Activated gamma-delta T cell (primary cell): Measurements from ENCODE around the gene DDB1.

Experiments used
- DNase-seq: peaks from one replicate; lab custom pipeline; 2025; lab: John Stamatoyannopoulos, UW

Gene DDB1

GRCh38 chr11:61356706-61357105 is 23.8 kb upstream of the DDB1 start:
- DNase-seq: no peak

- no peak for DNase-seq
Observed at GRCh38 chr11:61354208-61354607, 21.3 kb upstream of the DDB1 start.

- no peak for DNase-seq
Observed at GRCh38 chr11:61353131-61354067, 20.5 kb upstream of the DDB1 start.

DNA sequence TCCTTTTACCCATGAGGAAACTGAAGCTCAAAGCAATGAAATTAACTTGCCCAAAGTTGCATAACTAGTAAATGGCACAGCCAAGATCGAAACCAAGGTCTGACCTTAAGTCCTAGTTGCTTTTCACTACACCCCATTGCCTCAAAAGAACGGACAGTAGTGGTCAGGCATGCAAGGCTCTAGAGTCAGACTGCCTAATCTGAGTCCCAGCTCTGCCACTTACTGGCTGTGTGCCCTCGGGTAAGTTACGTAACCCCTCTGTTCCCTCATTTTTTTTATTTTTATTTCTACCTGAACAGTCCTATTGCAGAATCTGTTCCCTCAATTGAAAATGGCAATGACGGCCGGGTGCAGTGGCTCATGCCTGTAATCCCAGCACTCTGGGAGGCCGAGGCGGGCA is 19.1 kb upstream of the DDB1 start:
- no peak for DNase-seq

DNA sequence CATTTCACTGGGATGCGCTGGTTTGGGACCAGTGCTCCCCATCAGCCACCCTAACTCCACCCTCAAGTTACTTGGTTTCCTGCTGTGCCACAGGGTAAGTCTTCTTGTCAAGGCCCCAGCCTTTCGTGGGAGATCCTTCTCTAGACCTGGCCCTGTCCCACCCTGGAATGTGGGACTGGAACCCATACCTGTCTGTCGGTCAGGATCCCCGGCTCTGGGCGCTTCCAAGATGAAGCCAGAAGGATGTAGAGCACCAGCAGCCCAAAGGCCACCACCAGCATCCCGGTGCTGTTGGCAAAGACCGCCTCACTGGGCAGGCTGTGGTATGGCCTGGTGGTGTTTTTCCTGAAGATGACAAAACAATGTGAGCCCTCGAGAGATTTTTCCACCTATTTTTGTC is 17.9 kb upstream of the DDB1 start:
- no peak for DNase-seq

GRCh38 chr11:61350336-61350735 is 17.4 kb upstream of the DDB1 start:
- DNase-seq: no peak

DNA sequence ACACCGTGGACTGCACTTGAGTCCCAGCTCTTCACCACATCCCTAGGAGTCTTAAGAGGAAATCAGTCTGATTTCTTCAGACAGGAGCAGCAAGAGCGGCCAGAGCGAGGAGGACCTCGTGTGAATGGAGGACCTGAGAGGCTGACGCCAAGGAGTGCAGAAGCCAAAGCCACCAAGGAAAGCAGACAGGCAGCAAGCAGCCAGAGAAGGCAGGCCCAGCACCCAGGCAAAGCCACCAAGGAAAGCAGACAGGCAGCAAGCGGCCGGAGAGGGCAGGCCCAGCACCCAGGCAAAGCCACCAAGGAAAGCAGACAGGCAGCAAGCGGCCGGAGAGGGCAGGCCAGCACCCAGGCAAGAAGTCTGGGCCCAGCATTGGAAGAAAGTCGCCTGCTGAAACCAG is 17.0 kb upstream of the DDB1 start:
- DNase-seq: no peak

- no peak for DNase-seq
Observed at GRCh38 chr11:61349189-61349751, 16.4 kb upstream of the DDB1 start.

GRCh38 chr11:61347916-61348461 is 15.1 kb upstream of the DDB1 start:
- no peak for DNase-seq

DNA sequence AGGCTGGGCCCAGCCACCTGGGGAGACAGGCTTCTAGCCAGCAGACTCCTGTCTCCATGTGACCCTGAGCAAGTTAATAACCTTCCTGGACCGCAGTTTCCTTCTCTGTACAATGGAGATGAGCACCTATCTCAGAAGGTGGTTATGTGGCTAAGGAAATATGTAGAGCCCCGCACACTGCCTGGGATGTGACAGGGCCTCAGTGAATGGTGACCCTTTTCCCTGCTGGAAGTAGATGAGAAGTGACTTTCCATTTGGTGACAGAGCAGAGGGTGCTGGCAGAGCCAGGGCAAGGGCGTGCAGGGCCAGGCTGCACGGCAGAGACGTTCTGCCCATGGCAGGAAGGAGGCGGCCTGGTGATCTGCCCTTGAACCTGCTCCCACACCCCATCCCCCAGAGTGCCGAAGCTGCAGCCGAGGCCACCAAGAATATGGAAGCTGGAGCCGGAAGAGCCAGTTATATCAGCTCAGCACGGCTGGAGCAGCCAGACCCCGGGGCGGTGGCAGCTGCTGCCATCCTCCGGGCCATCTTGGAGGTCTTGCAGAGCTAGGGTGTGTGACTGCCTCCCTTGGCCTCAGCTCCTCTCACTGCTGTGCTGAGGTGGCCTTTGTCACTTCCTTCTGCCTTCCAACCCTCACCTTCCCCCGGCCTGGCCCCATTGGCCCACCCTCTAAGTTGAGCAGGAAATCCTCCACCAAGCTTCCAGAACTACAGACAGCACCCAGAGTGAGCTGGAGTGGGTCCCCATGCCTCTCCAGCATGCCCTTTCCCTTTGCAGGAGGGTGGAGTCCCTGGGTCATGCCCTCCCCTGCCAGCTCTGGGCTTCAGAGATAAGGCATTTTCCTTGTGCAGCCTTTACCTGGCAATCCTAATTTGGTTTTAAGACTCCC is 13.3 kb upstream of the DDB1 start:
- DNase-seq: no peak

- DNase-seq: no peak
Observed at GRCh38 chr11:61345170-61345610, 12.3 kb upstream of the DDB1 start.

DNA sequence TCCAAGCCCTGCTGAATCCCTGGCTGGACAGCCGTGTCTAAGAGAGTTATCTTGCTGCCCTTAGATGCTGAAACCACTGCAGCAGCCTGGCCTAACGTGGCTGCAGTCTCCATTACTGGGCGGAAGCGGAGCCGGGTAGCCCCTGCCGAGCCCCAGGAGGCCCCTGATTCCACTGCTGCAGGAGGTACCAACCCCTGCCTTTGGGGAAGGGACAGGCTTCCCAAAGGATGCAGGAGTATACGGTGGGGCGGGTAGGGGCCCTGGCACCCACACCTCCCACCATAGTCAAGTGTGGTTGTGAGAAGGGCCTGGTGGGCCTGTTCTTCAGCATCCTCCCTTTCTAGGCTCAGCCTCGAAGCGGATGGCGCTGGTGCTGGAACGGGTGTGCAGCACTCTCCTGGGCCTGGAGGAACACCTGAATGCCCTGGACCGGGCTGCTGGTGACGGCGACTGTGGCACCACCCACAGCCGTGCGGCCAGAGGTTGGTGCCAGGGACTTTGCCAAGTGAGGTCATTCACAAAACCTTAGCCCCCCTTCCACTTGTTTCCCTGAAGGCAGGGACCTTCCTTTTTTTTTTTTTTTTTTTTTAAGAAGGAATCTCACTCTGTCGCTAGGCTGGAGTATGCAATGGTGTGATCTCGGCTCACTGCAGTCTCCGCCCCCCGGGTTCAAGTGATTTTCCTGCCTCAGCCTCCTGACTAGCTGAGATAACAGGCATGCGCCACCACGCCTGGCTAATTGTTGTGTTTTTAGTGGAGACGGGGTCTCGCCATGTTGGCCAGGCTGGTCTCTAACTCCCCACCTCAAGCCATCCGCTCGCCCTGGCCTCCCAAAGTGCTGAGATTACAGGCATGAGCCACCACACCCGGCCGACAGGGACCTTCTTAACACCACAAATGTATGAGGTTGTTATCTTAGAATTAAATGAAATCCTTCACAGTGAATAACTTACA is 11.2 kb upstream of the DDB1 start:
- DNase-seq: no peak

DNA sequence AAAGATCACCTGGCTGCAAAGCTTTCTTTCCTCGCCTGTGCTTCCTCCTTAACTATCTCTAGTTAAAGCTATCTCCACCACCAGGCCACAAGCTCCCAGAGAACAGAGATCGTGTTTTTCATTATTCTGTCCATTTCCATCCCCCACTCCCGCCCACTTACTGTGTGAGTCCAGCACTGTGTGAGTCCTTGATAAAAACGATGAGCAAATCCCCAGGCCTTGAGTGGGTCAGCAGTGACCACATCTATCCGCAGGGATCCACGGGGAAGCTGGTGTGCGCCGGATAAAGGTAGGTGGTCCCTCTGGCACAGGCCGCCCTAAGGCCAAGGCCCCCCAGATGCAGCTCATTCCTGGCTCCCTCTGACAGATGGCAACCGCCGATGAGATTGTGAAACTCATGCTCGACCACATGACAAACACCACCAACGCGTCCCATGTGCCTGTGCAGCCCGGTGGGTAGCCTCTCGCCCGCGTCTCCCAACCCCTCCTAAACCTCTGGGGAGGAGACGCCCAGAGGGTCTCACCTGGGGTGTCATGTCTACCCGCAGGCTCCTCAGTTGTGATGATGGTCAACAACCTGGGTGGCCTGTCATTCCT is 9.4 kb upstream of the DDB1 start:
- DNase-seq: no peak

DNA sequence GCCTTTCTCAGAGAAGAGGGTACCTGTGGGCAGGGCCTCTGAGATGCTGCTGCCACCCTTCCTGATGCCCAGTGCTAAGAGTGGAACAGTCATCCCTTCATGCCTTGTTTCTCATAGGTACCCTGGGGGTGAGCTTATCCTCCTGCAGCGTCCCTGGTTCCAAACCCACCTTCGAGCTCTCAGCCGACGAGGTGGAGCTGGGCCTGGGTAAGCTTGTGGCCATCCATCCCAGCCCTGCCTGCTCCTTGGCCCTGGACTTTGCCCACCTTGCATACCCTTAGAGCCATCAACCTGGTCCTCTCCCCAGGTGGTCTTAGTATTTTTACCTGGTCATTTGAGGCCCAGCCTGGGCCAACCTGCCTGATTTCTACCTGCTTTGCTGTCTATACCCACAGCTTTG is 8.8 kb upstream of the DDB1 start:
- no peak for DNase-seq

DNA sequence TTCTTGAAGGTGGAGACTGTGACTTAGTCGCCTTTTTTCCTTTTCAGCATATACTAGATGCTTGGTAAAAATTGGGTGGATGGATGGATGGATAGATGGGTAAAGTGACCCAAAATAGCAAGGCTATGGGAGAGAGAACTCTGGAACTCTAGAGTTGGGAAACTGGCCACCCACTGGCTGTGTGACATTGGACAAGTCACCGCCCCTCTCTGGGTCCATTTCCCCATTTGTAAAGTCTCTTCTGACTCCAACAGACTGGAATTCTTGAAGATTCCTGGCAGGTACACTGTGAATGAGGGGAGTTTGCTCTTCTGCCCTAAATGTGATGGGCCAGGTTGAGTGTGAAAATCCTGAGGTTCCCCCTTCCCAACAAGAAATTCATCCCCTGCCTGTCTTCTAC is 8.1 kb upstream of the DDB1 start:
- no peak for DNase-seq

DNA sequence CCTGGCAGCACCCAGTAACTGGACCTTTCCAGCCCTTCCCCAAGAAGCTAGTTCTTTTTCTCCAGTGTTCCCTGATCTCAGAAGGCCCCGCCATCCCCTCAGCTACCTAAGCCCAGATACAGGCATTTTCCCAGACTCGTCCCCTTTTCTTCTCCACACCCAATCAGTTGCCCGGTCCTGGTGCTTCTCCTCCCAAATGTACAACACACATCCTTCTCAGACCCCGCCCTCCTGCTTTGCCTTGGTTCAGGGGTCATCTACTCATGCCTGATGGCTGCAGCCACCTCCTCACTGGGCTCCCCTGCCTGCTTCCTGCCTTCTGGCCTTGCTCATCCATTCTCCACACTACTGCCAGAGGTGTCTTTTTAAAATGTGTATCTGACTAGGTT is 6.6 kb upstream of the DDB1 start:
- no peak for DNase-seq

DNA sequence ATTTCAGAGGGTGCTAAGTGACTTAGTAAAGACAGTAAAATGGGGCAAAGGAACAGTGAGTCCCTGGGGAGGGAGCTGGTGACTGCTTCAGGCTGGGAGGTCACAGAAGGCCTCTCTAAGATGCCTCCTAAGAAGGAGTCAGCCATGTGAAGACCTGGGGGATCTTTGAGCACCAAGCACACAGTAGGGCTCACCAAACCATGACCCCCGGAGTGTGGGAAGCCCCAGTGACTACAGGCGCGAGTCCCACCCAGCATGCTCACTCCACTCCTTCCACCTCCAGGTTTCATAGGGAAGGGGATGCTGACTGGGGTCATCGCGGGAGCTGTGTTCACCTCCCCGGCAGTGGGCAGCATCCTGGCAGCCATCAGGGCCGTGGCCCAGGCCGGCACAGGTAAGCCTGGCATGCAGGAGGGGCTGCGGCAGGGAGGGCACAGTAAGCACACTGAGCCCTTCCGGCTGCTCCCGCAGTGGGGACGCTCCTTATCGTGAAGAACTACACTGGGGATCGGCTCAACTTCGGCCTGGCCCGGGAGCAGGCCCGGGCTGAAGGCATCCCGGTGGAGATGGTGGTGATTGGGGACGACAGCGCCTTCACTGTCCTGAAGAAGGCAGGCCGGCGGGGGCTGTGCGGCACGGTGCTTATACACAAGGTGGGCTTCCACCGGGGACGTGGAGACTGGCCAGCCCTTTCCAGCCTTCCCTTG is 6.0 kb upstream of the DDB1 start:
- DNase-seq: no peak

GRCh38 chr11:61337706-61338470 is 5.0 kb upstream of the DDB1 start:
- DNase-seq: no peak
